Measurements from ENCODE around the gene CDH23.
A peak's percentile ranks its signal among the peaks of the same experiment; 100 is the strongest.

The CDH23 gene

GRCh38 chr10:71471006-71471405, 74.3 kb downstream of the CDH23 start:
- DNase-seq, result no peak

GRCh38 chr10:71471957-71472365, 75.2 kb downstream of the CDH23 start:
- DNase-seq, result no peak

GRCh38 chr10:71472466-71472865, 75.7 kb downstream of the CDH23 start:
- no peak for DNase-seq

- no peak for DNase-seq
Observed at GRCh38 chr10:71472912-71473311, 76.2 kb downstream of the CDH23 start.

- DNase-seq, result no peak
Observed at GRCh38 chr10:71473671-71474599, 77.2 kb downstream of the CDH23 start.

- no peak for DNase-seq
Observed at GRCh38 chr10:71474702-71475242, 78.1 kb downstream of the CDH23 start.

GRCh38 chr10:71475243-71475871, 78.6 kb downstream of the CDH23 start:
- no peak for DNase-seq

- DNase-seq, result no peak
Observed at GRCh38 chr10:71476228-71477011, 79.7 kb downstream of the CDH23 start.

GRCh38 chr10:71478173-71478572, 81.5 kb downstream of the CDH23 start:
- DNase-seq, result no peak

GRCh38 chr10:71478813-71479365, 82.2 kb downstream of the CDH23 start:
- no peak for DNase-seq

GRCh38 chr10:71479831-71480230, 83.1 kb downstream of the CDH23 start:
- DNase-seq, result no peak

- no peak for DNase-seq
Observed at GRCh38 chr10:71480662-71481061, 83.9 kb downstream of the CDH23 start.

GRCh38 chr10:71481746-71482410, 85.2 kb downstream of the CDH23 start:
- no peak for DNase-seq

- no peak for DNase-seq
Observed at GRCh38 chr10:71482620-71483019, 85.9 kb downstream of the CDH23 start.

GRCh38 chr10:71483135-71483534, 86.4 kb downstream of the CDH23 start:
- no peak for DNase-seq

- no peak for DNase-seq
Observed at GRCh38 chr10:71483885-71484751, 87.4 kb downstream of the CDH23 start.

- peak; percentile 47 for DNase-seq
Observed at GRCh38 chr10:71486484-71487114, 89.9 kb downstream of the CDH23 start.

GRCh38 chr10:71487726-71488125, 91.0 kb downstream of the CDH23 start:
- no peak for DNase-seq

- no peak for DNase-seq
Observed at GRCh38 chr10:71489077-71489476, 92.4 kb downstream of the CDH23 start.

GRCh38 chr10:71492872-71493271, 96.2 kb downstream of the CDH23 start:
- no peak for DNase-seq

- DNase-seq, result peak; percentile 6
Observed at GRCh38 chr10:71493741-71494140, 97.0 kb downstream of the CDH23 start.
